Activated naive CD4-positive, alpha-beta T cell treated with anti-CD3 and anti-CD28 coated beads, Interleukin-2, amount 50 U/mL, for 24 hours (primary cell): ENCODE measurements around the gene CIRBP.

Source experiments
- H3K27ac Mint-ChIP-seq: one replicate; pipeline ENCODE4 v1.8.0; 2021; ENCODE audit warnings: mild to moderate bottlenecking, mixed read lengths
- H3K27me3 Mint-ChIP-seq: one replicate; pipeline ENCODE4 v1.8.0; 2021; ENCODE audit warnings: mixed read lengths
- H3K36me3 Mint-ChIP-seq: one replicate; pipeline ENCODE4 v1.8.0; 2021; ENCODE audit warnings: mixed read lengths
- H3K4me1 Mint-ChIP-seq: one replicate; pipeline ENCODE4 v1.8.0; 2021; ENCODE audit warnings: mixed read lengths
- H3K4me3 Mint-ChIP-seq: one replicate; pipeline ENCODE4 v1.8.0; 2021; ENCODE audit warnings: mild to moderate bottlenecking, mixed read lengths
- H3K9me3 Mint-ChIP-seq: one replicate; pipeline ENCODE4 v1.8.0; 2021; ENCODE audit warnings: mixed read lengths

Gene CIRBP

GRCh38 chr19:1248786-1249297, 20.3 kb upstream of the CIRBP start:
- Mint-ChIP-seq H3K36me3 (no peaks in the 10 kb centered on the region), H3K9me3 (no peaks in the 10 kb centered on the region)

GRCh38 chr19:1249298-1249989, 19.7 kb upstream of the CIRBP start:
- H3K36me3 Mint-ChIP-seq = no peaks in the 10 kb centered on the region
- H3K9me3 Mint-ChIP-seq = no peaks in the 10 kb centered on the region
- peak overlapping the region; percentile 83 for H3K4me3 Mint-ChIP-seq
- peak overlapping the region; percentile 91 for H3K27ac Mint-ChIP-seq
- H3K27me3 Mint-ChIP-seq = no peaks in the 10 kb centered on the region
- H3K4me1 Mint-ChIP-seq = peaks cover 9% of the 10 kb centered on the region

More at GRCh38 chr19:1248786-1249297, 20.3 kb upstream of the CIRBP start:
- Mint-ChIP-seq H3K27me3 (no peaks in the 10 kb centered on the region), H3K4me1 (peaks cover 8% of the 10 kb centered on the region), H3K4me3 (peak overlapping the region; percentile 72), H3K27ac (no peak overlapping the region)

GRCh38 chr19:1249990-1250436, 19.1 kb upstream of the CIRBP start:
- H3K36me3 Mint-ChIP-seq = no peaks in the 10 kb centered on the region
- peak overlapping the region; percentile 83 for H3K4me3 Mint-ChIP-seq
- peaks cover 11% of the 10 kb centered on the region for H3K4me1 Mint-ChIP-seq
- no peak overlapping the region for H3K27ac Mint-ChIP-seq
- H3K27me3 Mint-ChIP-seq = no peaks in the 10 kb centered on the region
- H3K9me3 Mint-ChIP-seq = no peaks in the 10 kb centered on the region

- Mint-ChIP-seq H3K4me1 (peaks cover 11% of the 10 kb centered on the region), H3K9me3 (no peaks in the 10 kb centered on the region), H3K4me3 (peak overlapping the region; percentile 92), H3K36me3 (no peaks in the 10 kb centered on the region), H3K27me3 (no peaks in the 10 kb centered on the region), H3K27ac (no peak overlapping the region)
Observed at GRCh38 chr19:1250437-1251260, 18.5 kb upstream of the CIRBP start.

- Mint-ChIP-seq H3K36me3 (no peaks in the 10 kb centered on the region), H3K9me3 (no peaks in the 10 kb centered on the region), H3K4me1 (peaks cover 11% of the 10 kb centered on the region), H3K27ac (peak overlapping the region; percentile 91), H3K4me3 (peak overlapping the region; percentile 92), H3K27me3 (no peaks in the 10 kb centered on the region)
Observed at GRCh38 chr19:1251330-1252220, 17.6 kb upstream of the CIRBP start.

- no peak overlapping the region for H3K27ac Mint-ChIP-seq
- H3K36me3 Mint-ChIP-seq = no peaks in the 10 kb centered on the region
- no peaks in the 10 kb centered on the region for H3K27me3 Mint-ChIP-seq
- H3K4me1 Mint-ChIP-seq = peaks cover 12% of the 10 kb centered on the region
- H3K9me3 Mint-ChIP-seq = no peaks in the 10 kb centered on the region
- H3K4me3 Mint-ChIP-seq = peak overlapping the region; percentile 92
Observed at GRCh38 chr19:1252221-1252820, 16.8 kb upstream of the CIRBP start.

- Mint-ChIP-seq H3K27me3 (no peaks in the 10 kb centered on the region), H3K9me3 (no peaks in the 10 kb centered on the region), H3K4me3 (peak overlapping the region; percentile 71), H3K4me1 (peaks cover 18% of the 10 kb centered on the region), H3K36me3 (peaks cover 1% of the 10 kb centered on the region), H3K27ac (peak overlapping the region; percentile 51)
Observed at GRCh38 chr19:1252821-1253513, 16.2 kb upstream of the CIRBP start.

- Mint-ChIP-seq H3K4me1 (peaks cover 23% of the 10 kb centered on the region), H3K4me3 (peak overlapping the region; percentile 71), H3K27ac (peak overlapping the region; percentile 51), H3K36me3 (peaks cover 1% of the 10 kb centered on the region), H3K9me3 (no peaks in the 10 kb centered on the region), H3K27me3 (no peaks in the 10 kb centered on the region)
Observed at GRCh38 chr19:1253514-1254080, 15.5 kb upstream of the CIRBP start.

- no peak overlapping the region for H3K27ac Mint-ChIP-seq
- no peaks in the 10 kb centered on the region for H3K9me3 Mint-ChIP-seq
- H3K4me1 Mint-ChIP-seq = peaks cover 28% of the 10 kb centered on the region
- peaks cover 1% of the 10 kb centered on the region for H3K36me3 Mint-ChIP-seq
- H3K4me3 Mint-ChIP-seq = no peak overlapping the region
- no peaks in the 10 kb centered on the region for H3K27me3 Mint-ChIP-seq
Observed at GRCh38 chr19:1254081-1254527, 15.0 kb upstream of the CIRBP start.

- Mint-ChIP-seq H3K36me3 (peaks cover 1% of the 10 kb centered on the region), H3K27me3 (no peaks in the 10 kb centered on the region), H3K27ac (peak overlapping the region; percentile 83), H3K4me3 (no peak overlapping the region), H3K4me1 (peaks cover 30% of the 10 kb centered on the region), H3K9me3 (no peaks in the 10 kb centered on the region)
Observed at GRCh38 chr19:1254530-1255185, 14.5 kb upstream of the CIRBP start.

GRCh38 chr19:1255186-1256161, 13.7 kb upstream of the CIRBP start:
- peaks cover 35% of the 10 kb centered on the region for H3K4me1 Mint-ChIP-seq
- no peak overlapping the region for H3K4me3 Mint-ChIP-seq
- H3K36me3 Mint-ChIP-seq = peaks cover 1% of the 10 kb centered on the region
- H3K27ac Mint-ChIP-seq = peak overlapping the region; percentile 83
- no peaks in the 10 kb centered on the region for H3K27me3 Mint-ChIP-seq
- no peaks in the 10 kb centered on the region for H3K9me3 Mint-ChIP-seq

- Mint-ChIP-seq H3K4me3 (peak overlapping the region; percentile 30), H3K4me1 (peaks cover 42% of the 10 kb centered on the region), H3K27ac (no peak overlapping the region), H3K36me3 (peaks cover 1% of the 10 kb centered on the region), H3K9me3 (no peaks in the 10 kb centered on the region), H3K27me3 (no peaks in the 10 kb centered on the region)
Observed at GRCh38 chr19:1256646-1257474, 12.3 kb upstream of the CIRBP start.
